ENCODE measurements around the gene CACNA2D3.

The CACNA2D3 gene

DNA sequence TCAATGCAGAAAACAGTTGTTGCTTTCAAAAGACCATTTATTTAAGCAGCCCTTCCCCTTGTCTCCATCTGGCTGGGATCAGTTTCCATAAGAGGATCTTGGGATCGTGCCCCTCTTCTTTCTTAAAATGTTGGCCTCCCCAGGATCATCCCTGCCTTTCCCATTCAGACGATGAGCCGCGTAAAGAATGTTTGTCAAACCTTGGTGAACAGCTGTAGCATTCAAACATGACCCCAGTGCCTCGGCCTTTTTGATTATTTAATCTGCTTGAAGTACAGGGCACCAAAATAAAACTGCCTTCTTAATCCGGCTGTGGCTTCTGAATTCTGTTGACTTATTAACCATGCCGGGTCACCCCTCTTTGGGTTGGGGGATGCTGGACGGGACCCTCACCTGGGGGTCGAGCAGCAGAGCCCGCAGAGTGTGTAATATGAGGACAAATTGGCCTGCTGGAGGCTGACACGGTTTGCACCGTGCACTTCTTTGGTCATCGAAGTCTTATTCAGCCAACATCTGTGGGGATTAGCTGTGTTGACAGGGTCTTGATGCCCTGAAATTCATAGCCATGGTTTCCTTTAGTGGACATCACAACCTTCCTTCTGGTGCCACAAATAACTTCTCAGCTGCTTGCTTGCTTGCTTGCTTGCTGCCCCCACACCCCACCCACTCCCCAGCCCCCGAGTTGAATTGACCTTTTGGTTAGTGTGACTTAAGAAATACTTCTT, 805.9 kb downstream of the CACNA2D3 start, which contains the start of gene LRTM1:
Gene LRTM1, minus strand, starts transcription at position 14 of the 725 bp plus-strand sequence. CDS start 148 bp downstream, outside the sequence.
- Histone ChIP-seq H3K9me3 (ENCODE audit: control insufficient read depth, insufficient read depth, low read length) (no peaks in the 10 kb centered on the region), H3K9ac (ENCODE audit: low read depth, low read length) (no peak within 1 kb of the TSS), H3K4me1 (ENCODE audit: insufficient read depth, low read length) (peaks cover 3% of the 10 kb centered on the region; the same call in 1 of the 2 replicates), H3K36me3 (ENCODE audit: insufficient read depth, low read length) (peaks cover 9% of the 10 kb centered on the region; the same call in 1 of the 2 replicates)

DNA sequence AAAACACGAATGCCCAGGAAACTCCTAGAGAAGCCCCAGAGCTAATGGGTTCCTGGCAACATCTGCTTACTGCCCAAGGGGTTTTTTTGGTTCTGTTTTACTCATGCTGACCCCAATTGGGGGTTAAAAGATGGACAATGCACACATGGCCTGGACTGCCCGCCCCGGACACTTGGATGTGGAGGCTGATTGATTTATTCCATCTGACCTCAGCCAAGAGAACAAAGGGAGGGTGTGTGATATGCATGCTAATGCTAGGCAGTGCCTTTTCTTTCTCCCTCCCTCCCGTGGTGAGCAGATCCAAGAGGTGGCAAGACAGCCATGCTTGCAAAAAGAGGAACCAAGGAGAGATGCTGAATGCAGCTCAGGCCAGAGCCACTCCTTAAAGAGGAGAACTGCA, 808.8 kb downstream of the CACNA2D3 start:
- Histone ChIP-seq H3K9me3 (ENCODE audit: control insufficient read depth, insufficient read depth, low read length) (no peaks in the 10 kb centered on the region), H3K4me1 (ENCODE audit: insufficient read depth, low read length) (no peaks in the 10 kb centered on the region; the same call in 1 of the 2 replicates), H3K9ac (ENCODE audit: low read depth, low read length) (no peak overlapping the region), H3K36me3 (ENCODE audit: insufficient read depth, low read length) (no peaks in the 10 kb centered on the region)

DNA sequence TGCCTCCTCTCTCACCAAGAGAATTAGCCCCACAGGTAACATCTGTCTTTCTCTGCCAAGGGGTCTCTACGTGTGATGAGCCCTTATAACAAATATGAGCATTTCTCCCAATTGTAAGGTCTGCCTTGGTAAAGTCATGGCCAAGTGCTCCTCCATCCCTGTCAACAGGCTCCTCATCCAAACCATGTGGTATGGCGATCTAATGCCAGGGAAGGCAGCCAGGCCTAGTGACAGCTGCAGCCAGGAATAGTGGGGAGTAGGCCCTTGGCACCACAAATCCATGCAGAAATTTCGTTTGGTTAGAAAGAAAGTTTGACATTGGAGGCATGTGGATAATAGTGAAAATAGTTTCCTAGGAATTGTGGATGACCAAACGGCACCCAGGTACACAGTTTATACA, 810.3 kb downstream of the CACNA2D3 start:
- Histone ChIP-seq H3K9me3 (ENCODE audit: control insufficient read depth, insufficient read depth, low read length) (no peaks in the 10 kb centered on the region), H3K36me3 (ENCODE audit: insufficient read depth, low read length) (no peaks in the 10 kb centered on the region), H3K9ac (ENCODE audit: low read depth, low read length) (no peak overlapping the region), H3K4me1 (ENCODE audit: insufficient read depth, low read length) (peaks cover 6% of the 10 kb centered on the region)

DNA sequence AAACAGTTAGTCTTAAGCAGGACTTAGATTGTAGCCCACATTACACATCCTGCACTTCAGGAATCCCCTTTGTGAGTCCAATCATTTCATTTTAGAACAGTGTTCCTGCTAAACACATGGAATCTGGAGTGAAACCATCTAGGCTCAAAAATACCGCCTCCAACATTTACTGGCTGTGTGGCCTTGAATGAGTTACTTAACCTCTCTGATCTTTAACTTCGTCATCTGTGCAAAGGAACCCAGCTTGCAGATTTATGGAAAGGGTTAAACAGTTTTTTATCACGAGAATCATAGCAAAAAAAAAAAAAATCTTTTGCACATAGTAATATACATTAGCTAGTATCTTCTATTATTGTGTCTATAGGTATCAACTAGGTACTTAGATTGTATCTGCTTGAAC, 813.5 kb downstream of the CACNA2D3 start:
- no peak overlapping the region for H3K9ac ChIP-seq (ENCODE audit: low read depth, low read length)
- H3K4me1 ChIP-seq (ENCODE audit: insufficient read depth, low read length) = peaks cover 6% of the 10 kb centered on the region
- no peaks in the 10 kb centered on the region for H3K9me3 ChIP-seq (ENCODE audit: control insufficient read depth, insufficient read depth, low read length)
- no peaks in the 10 kb centered on the region for H3K36me3 ChIP-seq (ENCODE audit: insufficient read depth, low read length)

DNA sequence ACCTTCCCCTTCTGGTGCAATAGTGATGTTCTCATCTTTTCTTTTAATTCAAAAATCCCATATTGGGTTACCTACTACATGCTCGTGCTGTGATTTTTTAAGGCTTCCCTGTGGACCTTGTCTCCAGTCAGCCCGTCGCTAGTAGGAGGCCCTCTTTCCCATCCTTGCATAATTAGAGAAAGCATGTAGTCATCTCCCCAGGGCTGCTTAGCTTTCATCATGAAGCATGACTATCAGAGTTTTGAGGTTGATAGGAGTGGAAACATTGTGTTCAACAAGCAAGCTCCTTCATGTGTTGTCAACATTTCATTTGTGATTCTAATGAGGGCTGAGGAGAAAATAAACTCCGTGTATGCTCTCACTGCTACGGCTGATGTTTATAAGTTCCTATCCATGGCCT, 814.2 kb downstream of the CACNA2D3 start:
- no peak overlapping the region for H3K9ac ChIP-seq (ENCODE audit: low read depth, low read length)
- H3K4me1 ChIP-seq (ENCODE audit: insufficient read depth, low read length) = peaks cover 6% of the 10 kb centered on the region
- H3K9me3 ChIP-seq (ENCODE audit: control insufficient read depth, insufficient read depth, low read length) = no peaks in the 10 kb centered on the region
- no peaks in the 10 kb centered on the region for H3K36me3 ChIP-seq (ENCODE audit: insufficient read depth, low read length)

DNA sequence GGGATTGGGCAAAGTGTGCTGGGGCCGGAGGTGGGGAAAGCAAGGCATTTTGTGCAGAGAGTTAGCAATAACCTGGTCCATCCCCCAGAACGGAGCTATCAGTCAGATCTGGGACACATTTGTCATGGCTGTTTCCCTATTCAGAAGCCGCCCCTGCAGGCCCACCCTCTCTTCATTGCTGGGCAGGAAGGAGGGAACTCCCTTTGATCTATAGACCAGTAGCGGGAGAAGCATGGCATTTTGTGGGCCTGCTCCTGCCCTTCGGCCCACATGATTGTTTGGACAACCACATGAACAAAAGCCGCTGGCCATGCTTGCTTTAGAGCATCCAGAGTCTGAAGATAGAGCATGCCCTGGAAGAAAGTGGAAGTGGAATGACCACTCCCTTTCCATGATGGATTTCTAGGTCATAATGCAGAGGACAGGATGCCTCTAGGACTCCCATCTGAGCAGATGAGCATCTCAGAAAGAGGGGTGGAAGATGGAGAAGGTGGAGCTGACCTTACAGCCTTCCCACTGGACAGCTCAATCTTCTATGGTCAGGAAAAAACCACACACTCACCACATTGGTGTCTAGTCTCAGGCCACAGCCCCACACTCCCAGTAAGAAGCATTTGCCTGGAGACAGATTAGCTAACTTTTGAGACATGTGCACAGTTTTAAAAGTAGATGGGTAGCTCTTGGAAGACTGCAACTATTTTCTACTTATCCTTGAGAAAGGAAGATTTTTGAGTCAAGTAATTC, 817.4 kb downstream of the CACNA2D3 start:
- Histone ChIP-seq H3K36me3 (ENCODE audit: insufficient read depth, low read length) (no peaks in the 10 kb centered on the region), H3K4me1 (ENCODE audit: insufficient read depth, low read length) (peaks cover 15% of the 10 kb centered on the region), H3K9ac (ENCODE audit: low read depth, low read length) (no peak overlapping the region), H3K9me3 (ENCODE audit: control insufficient read depth, insufficient read depth, low read length) (no peaks in the 10 kb centered on the region)

DNA sequence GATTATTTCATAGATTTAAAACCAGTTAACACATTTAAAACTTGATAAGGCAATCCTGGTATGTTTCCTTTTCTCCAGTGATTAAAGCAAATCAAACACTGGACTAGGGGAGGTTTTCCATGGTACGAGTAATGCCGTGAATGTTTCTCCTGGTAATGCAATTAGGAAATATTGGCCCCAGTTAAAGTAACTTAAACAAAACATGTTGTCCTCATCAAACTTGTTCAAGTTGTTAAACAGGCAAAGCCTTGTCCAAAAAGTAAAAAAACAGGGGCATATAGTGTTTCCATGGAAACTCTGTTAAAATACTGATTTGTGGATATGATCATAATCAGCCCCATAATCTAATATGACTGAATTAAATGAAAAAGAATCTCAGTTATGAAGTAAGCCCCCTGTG, 818.6 kb downstream of the CACNA2D3 start:
- Histone ChIP-seq H3K9me3 (ENCODE audit: control insufficient read depth, insufficient read depth, low read length) (no peaks in the 10 kb centered on the region), H3K4me1 (ENCODE audit: insufficient read depth, low read length) (peaks cover 15% of the 10 kb centered on the region), H3K36me3 (ENCODE audit: insufficient read depth, low read length) (no peaks in the 10 kb centered on the region), H3K9ac (ENCODE audit: low read depth, low read length) (no peak overlapping the region)

DNA sequence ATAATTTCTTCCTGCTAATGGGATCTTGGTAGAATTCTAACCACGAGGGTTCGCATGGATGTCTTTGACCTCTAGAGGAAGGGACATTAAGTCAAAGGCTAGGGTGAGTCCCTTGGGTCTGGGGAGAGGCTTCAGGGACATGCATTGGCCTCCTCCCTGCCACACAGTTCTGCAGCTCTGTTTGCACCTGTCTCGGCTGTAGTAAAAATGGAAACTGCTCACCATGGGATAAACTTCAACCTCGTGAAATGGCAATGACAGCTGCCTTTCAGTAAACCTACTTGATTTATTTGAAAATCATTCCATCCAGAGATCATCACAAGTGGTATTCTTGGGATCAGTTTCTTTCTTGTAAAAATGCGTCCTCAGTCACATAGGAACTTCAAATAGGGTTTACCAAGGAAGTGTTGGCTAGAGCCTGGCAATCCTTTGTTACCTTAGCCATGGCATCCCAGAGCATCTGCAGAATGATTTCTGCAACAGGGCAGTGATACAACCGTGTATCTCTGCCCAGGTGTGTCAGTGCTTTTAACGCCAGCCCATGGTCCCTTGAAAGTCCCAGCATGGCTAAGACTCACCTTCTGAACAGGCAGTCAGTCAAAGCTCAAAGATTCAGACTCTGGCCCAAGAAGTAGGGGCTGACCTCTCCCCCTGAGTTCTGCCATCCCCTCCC, 819.5 kb downstream of the CACNA2D3 start:
- no peaks in the 10 kb centered on the region for H3K36me3 ChIP-seq (ENCODE audit: insufficient read depth, low read length)
- H3K4me1 ChIP-seq (ENCODE audit: insufficient read depth, low read length) = peaks cover 10% of the 10 kb centered on the region
- H3K9ac ChIP-seq (ENCODE audit: low read depth, low read length) = no peak overlapping the region
- H3K9me3 ChIP-seq (ENCODE audit: control insufficient read depth, insufficient read depth, low read length) = no peaks in the 10 kb centered on the region

DNA sequence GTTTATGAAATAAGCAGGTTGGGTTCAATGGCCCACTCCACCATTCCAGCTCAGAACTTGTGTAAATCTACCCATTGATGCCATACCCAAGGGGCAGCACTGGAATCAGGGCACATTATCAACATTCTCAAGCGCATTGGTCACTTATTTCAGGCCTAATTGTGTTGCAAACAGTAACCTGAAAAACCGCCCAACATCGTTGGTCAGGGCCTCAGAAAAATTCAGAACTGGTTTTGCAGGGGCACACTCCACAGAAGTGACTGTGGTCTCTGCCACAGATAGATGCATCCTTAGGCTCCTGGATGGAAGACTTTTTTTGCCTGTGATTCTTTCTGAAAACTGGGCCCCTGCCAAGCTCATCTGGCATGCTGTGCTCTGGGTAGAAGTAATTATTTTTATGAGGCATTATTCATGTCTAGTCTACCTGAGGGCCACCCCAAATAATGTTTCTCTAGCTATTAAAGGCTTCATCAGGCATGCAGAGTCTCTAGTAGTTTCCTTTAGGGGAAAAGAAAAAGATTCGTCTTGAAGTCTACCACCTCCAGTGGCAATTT, 827.2 kb downstream of the CACNA2D3 start:
- H3K9ac ChIP-seq (ENCODE audit: low read depth, low read length) = no peak overlapping the region
- H3K36me3 ChIP-seq (ENCODE audit: insufficient read depth, low read length) = no peaks in the 10 kb centered on the region
- H3K9me3 ChIP-seq (ENCODE audit: control insufficient read depth, insufficient read depth, low read length) = no peaks in the 10 kb centered on the region
- H3K4me1 ChIP-seq (ENCODE audit: insufficient read depth, low read length) = peaks cover 17% of the 10 kb centered on the region

DNA sequence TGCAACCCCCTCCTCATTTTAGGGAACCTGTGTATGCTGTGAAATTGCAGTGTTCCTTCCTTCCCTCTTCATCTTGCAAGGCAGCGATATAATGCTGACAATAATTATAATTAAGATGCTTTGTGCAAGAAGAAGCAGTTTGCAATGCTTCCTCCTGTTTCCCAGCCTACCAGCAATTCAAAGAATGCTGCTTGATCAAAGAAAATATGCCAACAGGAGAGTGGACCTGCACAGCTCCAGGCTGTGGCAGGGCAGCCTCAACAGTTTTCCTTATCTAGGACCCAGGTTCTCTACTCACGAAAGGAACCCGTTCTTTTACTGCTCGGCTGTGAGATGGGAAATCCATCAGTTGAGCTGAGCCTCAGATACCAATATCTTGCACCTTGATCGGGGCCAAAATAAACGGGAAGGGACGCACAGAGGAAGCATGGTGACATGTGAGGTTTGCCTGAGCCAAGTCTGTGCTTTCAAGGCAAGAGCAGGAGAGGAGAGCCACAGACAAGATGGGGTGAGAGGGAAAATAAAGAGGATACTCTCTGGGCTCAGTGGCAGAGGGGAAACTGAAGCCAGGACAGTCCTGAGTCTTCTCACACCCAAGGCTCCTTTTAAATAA, 828.1 kb downstream of the CACNA2D3 start:
- H3K4me1 ChIP-seq (ENCODE audit: insufficient read depth, low read length) = peaks cover 26% of the 10 kb centered on the region
- no peaks in the 10 kb centered on the region for H3K9me3 ChIP-seq (ENCODE audit: control insufficient read depth, insufficient read depth, low read length)
- no peak overlapping the region for H3K9ac ChIP-seq (ENCODE audit: low read depth, low read length)
- no peaks in the 10 kb centered on the region for H3K36me3 ChIP-seq (ENCODE audit: insufficient read depth, low read length)

DNA sequence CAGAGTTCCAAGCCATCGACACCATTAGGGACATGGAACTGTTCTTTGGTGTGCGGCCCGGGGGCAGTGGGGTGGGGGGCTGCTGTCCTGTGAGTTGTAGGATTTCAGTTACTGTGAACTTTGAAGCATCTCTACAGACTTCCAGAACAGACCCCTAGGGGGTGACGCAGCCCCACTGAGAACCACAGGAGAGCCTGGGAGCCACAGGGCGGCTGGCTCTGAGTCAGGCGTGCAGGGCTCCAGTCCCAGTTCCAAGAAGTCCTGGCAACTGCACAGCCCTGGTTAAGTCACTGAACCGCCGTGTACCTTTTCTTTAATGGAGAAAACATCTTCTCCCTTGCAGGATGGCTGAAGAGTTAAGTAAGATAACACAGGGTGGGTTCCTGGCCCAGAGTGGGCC, 829.1 kb downstream of the CACNA2D3 start:
- Histone ChIP-seq H3K9me3 (ENCODE audit: control insufficient read depth, insufficient read depth, low read length) (no peaks in the 10 kb centered on the region), H3K36me3 (ENCODE audit: insufficient read depth, low read length) (no peaks in the 10 kb centered on the region), H3K9ac (ENCODE audit: low read depth, low read length) (no peak overlapping the region)

DNA sequence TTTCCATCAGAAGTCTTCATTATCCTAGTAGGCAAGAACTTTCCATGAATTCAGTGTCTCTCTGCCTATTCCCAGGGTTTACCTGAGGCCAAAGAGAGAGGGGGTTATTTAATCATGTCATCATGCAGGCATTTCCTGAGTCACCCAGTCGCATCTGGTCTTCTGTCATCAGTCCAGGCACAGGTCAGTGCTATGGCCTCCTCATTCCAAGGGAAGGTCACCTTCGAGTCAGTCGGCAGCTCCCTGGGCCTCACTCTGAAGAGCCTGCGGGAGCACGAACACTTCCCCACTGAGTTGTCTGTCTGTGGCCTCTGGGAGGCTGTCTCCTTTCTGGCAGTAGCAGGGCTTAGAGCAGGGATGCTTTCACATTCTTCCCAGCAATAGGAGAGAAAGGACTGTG, 831.7 kb downstream of the CACNA2D3 start:
- Histone ChIP-seq H3K9ac (ENCODE audit: low read depth, low read length) (peak overlapping the region; percentile 6; the same call in 1 of the 2 replicates), H3K4me1 (ENCODE audit: insufficient read depth, low read length) (peaks cover 40% of the 10 kb centered on the region), H3K9me3 (ENCODE audit: control insufficient read depth, insufficient read depth, low read length) (no peaks in the 10 kb centered on the region), H3K36me3 (ENCODE audit: insufficient read depth, low read length) (no peaks in the 10 kb centered on the region)

More for the DNA sequence above, 829.1 kb downstream of the CACNA2D3 start:
- H3K4me1 ChIP-seq (ENCODE audit: insufficient read depth, low read length) = peaks cover 35% of the 10 kb centered on the region

DNA sequence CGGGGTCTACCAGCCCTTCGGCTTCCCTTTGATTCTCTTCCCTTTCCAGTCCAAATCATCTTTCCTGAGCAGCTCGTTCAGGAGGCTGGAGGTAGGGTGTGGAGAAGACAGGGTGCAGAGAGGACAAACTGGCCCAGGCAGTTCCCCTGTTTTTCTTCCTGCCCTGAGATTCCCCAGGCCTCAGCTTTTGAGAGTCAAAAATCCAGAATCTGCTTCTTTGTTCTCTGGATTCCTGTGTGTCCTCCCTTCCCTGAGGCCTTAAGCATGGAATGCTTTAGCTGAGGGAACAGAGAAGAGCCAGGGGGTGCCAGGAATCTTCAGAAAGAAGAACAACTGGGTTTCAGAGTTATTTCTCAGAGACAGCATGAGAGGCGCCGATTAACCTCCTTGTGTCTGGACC, 832.2 kb downstream of the CACNA2D3 start:
- Histone ChIP-seq H3K9ac (ENCODE audit: low read depth, low read length) (peak overlapping the region; percentile 6; the same call in 1 of the 2 replicates), H3K9me3 (ENCODE audit: control insufficient read depth, insufficient read depth, low read length) (no peaks in the 10 kb centered on the region)

DNA sequence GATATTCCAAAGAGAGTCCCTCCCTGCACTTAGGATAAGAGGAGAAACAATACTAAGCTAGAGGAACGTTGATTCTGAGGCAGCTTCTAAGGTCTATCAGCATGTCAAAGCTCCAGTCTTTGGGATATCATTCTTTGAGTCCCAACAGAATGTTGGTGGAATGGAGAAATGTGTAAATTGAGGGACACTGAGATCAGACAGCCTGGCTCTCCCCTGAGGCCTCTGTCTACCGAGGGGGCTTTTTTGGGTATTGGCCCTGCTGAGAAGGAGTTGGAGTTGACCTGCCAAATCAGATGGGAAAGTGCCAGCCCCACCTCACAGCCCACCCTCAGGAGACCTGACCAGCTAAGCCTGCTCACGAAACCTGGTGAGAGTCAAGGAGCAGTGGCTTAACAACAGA, 833.1 kb downstream of the CACNA2D3 start:
- Histone ChIP-seq H3K9ac (ENCODE audit: low read depth, low read length) (no peak overlapping the region), H3K36me3 (ENCODE audit: insufficient read depth, low read length) (no peaks in the 10 kb centered on the region), H3K4me1 (ENCODE audit: insufficient read depth, low read length) (peaks cover 49% of the 10 kb centered on the region), H3K9me3 (ENCODE audit: control insufficient read depth, insufficient read depth, low read length) (no peaks in the 10 kb centered on the region)

More for the DNA sequence above, 832.2 kb downstream of the CACNA2D3 start:
- peaks cover 43% of the 10 kb centered on the region for H3K4me1 ChIP-seq (ENCODE audit: insufficient read depth, low read length)
- no peaks in the 10 kb centered on the region for H3K36me3 ChIP-seq (ENCODE audit: insufficient read depth, low read length)
